Medulla oblongata (tissue), 1 donor: ENCODE data around the gene COQ9.

ENCODE experiments used
- DNase-seq: peaks from one replicate; pipeline ENCODE4 v3.0.0-alpha.2; 2015; ENCODE audit errors: extremely low spot score

The COQ9 gene

DNA sequence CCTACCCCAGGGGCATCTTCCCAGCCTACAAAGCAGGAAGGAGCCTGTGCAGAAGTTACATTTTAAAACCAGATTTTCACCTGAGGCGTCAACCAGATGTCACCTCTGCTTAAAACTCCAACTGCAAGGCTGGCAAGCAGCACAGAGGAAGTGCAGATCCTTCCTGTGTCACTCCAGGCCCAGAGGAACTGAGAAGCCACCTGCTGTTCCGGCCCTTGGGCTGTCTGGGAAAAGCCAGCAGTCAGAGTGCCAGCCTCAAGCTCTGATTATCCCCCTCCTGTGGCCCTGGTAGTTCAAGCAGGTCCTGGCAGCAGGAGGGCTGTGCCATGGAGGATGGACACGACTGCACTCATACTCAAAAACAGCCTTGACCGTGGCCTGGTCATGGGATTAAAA lies 25.4 kb downstream of the COQ9 start:
- DNase-seq, result no peak

DNA sequence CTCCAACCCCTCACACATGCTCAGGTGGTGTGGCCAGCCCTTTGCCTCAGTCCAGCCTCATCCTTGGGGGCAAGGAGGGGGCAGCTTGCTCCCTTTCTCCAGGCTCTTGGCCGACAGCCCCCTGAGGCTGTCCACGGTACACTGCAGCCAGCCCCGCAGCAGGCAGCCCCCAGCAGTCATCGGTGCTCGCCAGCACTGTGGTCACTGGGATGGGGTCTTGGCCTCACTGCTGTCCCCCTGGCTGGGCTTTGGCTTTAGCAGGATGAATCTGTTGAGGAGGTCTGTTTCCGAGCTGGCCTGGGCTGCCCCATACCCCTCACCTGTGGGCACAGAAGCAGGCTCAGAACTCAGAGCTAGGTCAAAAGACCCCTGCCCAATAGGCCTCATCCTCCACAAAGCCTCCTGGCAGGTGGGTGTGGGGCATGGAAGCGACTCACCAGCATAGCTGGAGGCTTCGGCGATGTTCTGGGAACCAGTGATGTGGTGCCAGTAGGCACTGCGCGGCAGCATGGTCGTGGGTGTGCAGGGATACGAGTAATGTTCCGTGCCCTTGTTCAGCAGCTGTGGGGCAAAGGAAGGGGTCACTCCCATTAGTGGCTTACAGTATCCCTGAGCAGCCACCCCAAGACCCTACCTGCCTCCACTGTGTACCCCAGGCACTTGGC lies 26.0 kb downstream of the COQ9 start:
- DNase-seq, result no peak

DNA sequence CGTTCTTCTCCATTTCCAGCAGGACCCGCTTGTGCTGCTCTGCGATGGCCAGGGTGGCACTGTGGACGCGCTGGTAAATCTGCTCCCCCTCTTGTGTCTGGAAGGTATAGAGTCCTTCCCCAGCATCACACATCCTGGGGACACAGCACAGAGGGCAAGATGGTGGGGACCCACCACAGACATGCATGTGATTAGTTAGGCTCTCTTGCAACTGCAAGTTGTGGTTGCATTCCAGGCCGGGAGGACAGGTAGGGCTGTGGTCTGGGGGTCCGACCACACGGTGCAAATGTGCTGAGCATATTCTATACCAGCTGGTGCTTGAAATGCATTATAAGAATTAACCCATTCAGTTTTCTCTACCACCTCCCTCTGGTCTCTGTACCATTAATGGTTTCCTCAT lies 26.6 kb downstream of the COQ9 start:
- DNase-seq, result no peak

DNA sequence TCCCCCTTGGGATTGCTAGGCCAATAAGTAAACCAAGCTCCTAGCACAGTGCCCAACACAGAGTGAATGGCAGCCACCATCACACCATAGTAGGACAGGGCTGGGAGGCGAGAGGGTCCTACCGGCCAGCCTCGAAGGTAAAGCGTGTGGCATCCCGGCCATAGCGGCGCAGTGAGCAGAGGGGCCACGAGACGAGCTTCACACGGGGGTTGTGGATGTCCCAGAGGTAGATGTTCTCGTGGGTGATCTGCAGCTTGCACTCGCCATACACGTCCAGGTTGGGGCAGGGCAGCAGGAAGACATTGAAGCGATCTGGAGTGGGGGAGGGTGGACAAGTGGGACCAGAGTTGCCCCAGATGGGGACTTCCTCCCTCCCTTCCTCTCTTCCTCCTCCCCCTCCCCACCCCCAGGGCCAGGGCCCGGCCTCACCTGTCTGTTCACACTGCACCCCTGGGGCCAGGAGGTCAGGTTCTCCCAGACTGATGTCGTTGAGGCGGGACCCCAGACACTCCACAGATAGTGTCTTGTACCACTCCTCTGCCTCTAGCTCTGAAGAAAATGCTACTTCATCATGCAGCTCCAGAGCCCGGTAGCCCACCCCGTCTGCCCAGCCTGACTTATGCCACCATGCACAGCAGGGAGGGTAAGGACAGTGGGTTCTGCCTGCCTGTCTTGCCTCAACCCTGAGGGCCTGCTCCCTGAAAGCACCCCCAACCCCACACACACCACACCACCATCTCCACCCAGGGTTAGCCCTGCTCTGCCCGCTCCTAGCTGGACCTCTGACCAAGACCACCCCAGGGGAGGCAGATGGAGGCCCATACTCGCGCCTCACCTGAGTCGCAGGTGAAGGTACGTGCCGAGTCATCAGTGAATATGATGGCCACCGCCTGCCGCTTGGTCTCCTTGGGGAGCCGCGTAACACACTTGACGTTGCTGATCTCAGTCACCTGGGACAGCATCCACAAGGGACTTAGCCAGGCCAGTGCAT lies 27.7 kb downstream of the COQ9 start:
- no peak for DNase-seq

DNA sequence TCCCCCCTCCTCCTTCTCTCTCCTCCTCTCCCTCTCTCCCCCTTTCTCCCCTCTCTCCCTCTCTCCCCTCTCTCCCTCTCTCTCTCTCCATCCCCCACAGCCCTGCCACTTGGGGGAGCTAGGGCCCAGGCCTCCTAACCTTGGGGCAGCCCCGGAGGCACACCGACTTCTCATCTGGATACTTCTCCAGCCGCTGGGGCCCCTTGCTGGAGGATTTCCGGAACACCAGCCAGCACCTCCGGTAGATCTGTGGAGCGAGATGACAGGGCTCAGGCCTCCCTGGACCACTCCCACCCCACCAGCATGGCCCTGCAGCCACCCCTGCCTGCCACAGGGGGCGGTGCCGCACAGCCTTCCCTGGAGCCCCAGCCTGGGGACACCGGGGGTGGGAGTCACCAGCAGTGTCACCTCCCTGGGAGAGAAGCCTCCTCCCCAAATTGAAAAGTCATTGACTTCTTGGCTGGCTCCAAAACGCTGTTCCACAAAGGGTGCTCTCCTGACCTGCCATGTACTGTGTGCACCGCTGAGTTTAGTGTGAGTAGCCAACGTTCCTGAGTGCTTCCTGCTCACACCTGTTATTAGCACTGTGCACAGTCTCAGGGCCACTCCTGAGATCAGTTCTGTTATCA lies 28.5 kb downstream of the COQ9 start:
- DNase-seq, result no peak

DNA sequence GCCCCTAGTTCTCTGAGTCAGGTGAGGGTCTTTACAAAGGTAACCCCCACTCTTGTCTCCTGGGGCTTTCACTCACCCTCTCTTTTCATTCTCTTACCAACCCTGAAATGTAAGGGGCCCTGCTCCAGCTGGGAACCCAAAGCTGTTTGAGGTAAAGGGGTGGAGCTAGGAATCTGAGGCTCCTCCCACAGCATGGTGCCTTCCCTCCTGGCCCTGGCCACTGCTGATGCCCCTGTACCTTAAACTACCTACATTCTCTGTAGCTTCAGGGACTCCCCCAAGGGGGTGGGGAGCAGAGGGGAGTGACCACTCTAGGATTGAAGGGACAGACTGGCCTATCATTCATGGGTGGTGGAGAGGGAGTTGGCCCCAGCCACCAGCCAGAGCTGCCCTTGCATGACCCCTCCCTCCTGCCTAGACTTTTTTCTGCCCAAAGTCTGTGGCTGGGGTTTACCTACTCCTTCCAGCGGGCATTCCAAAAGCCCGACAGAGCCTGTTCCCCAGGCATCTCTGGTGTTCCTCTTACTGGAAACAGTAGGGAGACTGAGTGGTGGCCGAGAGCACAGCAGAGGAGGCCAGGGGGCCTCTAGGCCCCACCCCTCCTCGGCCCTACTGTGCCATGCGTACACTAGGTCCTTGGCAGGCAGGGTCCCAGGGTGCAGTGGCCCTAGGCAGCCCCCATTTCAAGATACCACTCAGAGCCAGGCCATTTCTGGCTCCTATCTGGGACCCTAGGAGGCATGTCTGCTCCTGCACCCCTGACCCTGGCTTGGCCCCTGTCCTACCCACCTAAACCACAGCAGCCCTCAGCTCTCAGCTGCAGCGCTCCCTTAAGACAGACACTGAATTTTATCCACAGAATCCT lies 29.5 kb downstream of the COQ9 start:
- DNase-seq, result no peak

DNA sequence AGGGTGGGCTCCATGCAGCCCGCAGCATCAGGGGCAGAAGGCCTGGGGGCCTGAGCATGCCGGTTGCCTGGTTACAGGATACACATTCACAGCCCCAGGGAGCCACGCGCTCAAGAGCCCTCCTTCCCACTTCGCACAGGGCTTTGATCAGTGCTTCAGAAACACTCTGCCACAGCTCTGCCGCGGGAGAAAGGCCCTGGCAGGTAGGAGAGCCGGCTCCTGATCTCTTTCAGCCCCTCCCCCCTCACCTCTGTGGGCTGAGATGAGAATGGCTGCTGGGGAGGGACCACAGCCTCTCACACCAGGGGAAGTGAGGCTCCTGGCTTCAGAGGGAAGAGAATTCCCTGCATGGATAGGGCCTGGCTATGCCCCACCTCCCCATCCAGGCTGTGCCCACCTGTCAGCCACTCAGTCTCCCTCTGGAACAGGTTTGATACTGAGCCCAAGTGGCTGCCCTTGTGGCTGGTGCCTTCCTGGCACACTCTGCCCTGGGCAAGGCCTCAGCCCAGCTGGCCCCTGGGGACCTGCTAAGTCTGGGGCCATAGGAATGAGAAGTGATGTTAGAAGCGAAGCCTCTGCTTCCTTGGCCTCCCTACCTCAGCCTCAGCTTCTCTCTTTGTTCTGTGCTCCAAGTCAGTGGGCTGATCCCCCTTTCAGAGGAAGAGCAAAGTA lies 30.4 kb downstream of the COQ9 start:
- DNase-seq, result no peak

DNA sequence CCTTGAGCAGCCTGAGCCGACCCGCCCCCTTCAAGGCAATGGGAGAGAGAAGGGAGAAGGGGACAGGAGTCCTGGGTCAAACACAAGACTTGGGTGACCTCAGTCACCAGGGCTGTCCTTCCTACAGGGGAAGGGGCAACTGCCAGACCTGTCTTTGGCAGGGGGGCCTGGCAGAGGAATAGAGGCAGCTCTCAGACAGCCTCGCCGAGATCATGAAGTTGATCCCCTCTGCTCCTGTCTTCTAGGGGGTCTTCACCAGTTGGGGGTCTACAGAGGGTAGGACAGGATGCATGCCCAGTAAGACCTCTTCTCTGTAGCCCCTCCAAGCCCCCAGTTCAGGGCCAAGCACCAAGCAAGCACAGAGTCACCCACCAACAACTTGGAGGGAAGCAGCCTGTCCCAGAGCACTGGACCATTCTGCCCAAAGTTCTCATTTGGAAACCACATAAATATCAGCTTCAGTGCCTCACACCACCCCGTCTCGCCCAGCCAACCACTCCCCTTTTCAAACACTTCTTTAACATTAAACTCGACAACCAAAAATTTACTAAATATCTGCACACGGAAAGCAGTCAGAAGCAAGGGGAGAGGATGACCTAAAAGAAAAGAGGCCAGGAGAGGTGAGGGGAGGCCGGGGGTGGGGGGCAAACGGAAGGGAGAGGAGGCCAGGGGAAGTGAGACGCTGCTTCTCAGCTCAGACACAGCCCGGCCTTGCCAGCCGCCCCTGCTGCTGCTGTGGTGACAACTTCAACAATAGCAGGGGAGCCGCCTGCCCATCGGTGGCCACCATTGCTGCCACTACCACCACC lies 31.3 kb downstream of the COQ9 start:
- no peak for DNase-seq

DNA sequence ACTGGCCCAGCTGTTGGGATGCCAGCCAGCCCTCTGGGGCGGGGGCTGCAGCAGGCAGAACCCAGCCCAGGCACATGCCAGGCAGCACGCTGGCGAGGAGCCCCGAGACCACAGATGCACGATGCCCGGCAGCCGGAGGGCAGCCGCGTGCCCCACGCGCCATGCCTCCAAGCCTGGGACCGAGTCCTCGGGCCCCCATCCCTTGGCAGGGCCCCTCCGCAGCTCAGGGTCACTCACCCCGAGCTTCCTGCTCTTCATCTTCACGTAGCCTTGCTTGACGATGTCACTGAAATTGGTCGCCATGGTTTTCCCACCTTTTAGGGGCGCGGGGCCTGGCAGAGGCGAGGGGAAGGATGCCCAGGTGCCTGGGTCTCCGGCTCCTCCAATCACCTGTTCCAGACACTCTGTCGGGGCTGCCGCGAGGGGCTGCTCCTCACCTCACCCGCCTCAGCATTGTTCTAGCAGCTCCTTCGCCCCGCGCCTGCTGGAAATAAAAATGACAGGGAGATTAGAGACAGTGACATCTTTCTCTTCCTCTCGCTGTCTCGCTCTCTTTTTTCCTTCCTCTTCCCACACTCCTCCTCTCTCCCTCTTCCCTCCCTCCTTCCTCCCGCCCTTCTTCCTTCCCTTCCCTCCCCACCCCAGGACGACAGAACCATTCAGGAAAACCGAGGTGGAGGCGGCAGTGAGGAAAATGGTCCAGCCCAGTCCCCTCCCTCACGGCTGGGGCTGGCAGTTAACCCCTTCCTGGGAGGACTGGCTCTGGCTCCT lies 32.1 kb downstream of the COQ9 start:
- peak; percentile 30 for DNase-seq

DNA sequence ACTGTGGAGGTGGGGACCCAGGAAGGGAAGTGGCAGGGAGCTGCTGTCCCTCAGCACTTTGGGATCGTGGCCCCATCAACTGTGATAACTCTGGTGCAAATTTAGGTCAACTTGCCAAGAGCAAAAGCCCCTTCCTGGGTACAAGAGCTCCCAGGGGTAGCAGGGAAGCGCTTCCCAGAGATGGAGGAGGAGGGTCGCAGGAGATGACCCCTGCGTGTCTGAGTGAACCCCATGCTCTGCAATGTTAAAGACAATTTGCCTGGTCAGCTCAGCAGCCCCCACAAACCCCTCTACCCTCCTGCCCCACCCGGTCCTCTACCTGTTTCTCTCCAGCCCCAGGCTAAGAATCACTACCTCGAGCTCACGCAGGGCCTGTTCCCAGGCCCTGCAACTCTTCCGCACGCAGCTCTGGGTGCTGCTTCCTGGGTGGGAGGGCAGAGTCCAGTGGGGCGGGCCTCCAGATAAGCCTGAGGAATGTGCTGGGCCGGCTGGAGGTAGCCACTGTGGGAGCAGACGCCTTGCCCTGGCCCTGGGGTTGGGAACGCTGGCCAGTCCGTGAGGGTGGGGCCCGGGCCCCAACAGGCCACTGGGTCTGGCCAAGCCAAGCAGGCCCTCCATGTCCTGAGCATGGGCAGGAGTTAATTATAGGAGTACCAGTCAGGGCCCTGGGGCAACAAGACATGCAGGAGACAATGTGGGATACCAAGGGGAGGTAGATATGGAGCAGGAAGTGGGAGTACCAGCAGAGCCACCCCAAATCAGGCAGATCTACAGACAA lies 32.9 kb downstream of the COQ9 start:
- DNase-seq, result no peak

DNA sequence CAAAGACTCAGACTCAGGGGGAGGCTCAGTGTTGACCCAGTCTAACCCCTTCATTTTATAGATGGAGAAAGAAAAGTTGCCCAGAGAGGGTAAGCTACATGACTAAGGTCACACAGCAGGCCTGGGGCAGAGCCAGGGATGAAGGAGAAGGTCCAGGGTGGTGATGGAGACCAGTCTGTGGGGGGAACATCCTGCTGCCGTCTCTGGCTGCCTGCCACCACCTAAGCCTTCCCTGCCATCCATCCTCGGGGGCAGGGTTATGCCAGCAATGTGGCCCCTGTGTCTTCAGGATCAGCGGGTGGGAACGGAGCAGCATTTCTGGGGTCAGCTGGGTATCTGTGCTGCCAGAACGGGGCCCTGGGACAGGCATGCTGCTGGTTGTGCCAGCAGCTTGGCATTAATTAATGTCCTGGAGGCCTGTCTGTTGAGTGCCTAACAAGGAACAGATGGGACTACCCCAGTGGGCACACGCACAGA lies 33.5 kb downstream of the COQ9 start:
- DNase-seq, result no peak

DNA sequence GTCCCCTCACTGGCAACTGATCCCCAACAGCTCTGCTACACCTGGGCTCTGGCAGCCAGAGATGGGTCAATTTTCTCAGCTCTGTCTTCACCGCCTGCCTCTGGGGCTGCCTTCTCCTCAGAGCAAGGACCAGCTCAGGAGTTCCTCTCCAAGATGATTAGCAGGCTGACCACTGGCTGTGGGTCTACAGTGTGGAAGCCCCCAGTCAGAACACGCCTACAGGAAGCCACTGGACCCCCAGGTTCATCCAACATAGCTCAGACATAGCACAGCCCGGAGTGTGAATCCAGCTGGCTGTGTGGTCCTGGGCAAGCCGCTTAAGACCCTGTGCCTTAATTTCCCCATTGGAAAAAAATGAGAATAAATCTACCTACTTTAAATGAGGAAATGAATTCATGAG lies 34.1 kb downstream of the COQ9 start:
- DNase-seq, result no peak

DNA sequence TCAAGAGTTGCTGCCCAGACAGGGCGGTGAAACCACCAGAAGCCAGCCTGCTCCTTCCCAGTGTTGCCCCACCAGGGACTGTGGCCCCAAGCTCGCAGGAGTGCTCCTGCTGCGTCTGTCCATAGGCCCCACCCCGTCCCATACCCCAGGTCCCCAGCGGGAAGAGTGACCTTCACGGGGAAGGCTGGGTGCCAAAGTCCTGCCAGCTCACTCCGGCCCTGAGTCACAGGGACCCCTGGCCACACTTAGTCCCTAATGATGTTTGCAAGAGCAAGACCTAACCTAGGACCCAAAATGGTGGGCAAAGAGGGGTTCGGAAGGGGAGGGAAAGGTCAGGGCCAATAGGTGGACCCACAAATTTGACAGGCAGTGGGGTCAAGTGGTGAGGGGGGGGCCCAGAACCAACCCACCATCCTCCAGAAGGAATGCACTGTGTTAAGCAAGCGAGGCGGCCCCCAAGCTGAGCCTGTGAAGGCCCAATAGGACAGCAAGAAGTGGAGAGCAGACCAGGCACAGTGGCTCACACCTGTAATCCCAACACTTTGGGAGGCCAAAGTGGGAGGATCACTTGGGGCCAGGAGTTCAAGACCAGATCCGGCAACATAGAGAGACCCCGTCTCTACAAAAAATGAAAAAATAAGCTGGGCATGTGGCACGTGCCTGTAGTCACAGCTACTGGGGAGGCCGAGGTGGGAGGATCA lies 35.7 kb downstream of the COQ9 start:
- no peak for DNase-seq

DNA sequence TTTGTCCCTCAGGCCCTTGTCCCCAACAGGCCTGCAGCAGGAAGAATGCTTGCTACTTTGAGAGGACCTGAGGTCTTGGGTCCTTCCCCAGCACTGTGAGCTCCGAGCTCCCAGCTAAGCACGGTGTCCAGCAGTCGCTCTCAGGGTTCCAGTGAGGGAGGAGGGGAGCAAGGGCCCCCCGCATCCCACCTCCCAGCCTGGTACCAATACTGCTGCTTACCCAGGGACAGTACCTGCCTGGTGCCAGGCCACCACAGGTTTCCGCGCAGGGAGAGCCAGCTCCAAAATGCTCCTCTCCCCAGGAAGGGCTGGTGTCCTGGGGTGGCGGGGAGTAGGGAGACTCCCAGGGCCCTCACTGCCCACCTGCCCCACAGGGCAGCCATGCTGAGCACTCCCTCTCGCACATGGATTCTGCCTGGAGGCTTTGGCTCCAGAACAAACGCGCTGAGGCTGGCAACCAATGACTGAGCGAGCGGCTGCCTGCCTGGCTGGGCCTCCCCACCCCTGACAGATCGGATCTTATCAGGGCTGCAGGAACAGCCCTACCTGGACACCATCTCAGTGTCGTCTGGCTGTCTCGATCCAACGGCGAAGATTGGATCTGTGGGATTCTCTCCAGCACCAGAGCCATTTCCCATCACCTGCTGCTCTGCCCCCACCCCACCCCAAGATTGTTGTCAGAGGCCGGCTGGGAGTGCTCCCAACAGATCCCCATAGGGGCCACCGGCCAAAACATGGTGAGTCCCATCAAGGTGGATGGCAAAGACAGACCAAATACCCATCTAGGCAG lies 36.6 kb downstream of the COQ9 start:
- no peak for DNase-seq

DNA sequence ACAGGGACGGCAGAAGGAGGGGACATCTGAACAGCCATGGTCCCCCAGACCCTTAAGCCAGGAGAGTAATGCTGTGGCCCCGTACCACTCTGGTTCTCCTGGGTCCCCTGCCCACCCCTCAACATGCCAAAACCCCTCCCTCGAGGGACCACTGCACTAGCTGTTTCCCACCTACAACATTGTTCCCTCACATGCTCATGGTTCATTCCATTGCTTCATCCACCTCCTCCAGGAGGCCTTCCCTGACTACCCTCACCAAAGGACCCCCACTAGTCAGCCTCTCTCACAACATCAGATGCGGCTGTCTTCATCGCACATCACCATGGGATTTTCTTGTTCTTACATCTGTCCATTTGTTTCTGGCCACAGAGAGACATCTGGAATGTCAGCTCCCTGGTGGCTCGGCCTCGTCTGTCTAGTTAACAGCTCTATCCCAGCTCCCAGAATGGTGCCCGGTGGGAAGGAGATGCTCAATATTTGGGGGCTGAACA lies 37.3 kb downstream of the COQ9 start:
- no peak for DNase-seq

DNA sequence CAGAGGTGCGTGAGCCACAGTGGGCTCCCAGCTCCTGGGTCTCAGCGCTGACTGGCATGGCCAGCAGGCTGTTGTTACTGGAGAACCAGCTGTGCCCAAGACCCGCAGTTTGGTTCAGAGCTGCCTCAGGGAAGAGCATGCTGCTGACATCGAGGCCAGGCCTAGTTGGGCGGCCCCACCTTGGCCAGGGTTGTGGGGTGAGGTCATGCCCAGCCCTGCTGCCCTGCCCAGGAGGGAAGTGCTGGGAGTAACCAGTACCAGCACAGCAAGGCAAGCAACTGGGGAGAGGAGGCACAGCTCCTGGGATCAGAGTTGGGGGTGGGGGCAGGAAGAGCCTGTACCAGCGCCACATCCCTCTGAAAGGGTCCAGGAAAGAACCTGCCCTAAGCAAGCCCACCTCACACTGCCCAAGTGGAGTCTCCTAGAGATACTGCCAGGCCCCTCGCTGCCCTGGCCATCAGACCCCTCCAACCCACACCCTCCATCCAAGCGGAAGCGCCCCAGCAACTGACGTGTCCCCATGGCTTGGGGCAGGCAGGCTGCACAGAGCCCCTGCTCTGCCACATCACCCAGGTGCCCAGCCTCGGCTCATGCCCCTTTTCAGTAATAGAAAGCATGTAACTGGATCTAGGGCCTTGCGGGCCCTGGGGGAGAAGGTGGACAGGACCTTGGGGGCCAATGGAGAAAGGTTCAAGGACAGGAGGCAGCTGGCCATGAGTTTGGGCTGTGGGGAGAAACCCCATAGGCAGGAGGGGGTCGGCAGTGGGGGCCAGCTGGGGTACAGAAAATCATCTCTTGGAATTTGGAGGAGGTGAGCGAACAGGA lies 38.0 kb downstream of the COQ9 start:
- DNase-seq, result no peak
